Activated gamma-delta T cell (primary cell): ENCODE measurements around the gene RETREG3.

Experiments
- DNase-seq: peaks from one replicate; lab custom pipeline; 2025; lab: John Stamatoyannopoulos, UW

The RETREG3 gene

GRCh38 chr17:42531455-42532354 is 77.5 kb downstream of the RETREG3 start:
- DNase-seq = peak; percentile 56

GRCh38 chr17:42530952-42531454 is 78.2 kb downstream of the RETREG3 start:
- DNase-seq = no peak
